Sigmoid colon (tissue), 4 donors: ENCODE data around the gene SAAL1.

Source experiments
- CTCF ChIP-seq, 4 experiments: fragments of 450-650 bp in 3 of 4; fragments of 200-600 bp in 1 of 4; IDR thresholded peaks; one replicate each; pipeline ENCODE4 v1.5.1; 2016 to 2019; ENCODE audit warnings: antibody characterized with exemption in 4 of 4, mild to moderate bottlenecking in 3 of 4, moderate library complexity in 2 of 4
- EP300 ChIP-seq, 4 donors: sonication (generic); formaldehyde crosslinking; IDR thresholded peaks; one replicate each; pipeline ENCODE4 v1.6.1; 2017; ENCODE audit warnings: antibody characterized with exemption in 4 of 4
- POLR2AphosphoS5 ChIP-seq, 4 donors: sonication (generic); formaldehyde crosslinking; IDR thresholded peaks; one replicate each; pipeline ENCODE4 v1.6.1; 2017; ENCODE audit warnings: antibody characterized with exemption in 4 of 4

DNA sequence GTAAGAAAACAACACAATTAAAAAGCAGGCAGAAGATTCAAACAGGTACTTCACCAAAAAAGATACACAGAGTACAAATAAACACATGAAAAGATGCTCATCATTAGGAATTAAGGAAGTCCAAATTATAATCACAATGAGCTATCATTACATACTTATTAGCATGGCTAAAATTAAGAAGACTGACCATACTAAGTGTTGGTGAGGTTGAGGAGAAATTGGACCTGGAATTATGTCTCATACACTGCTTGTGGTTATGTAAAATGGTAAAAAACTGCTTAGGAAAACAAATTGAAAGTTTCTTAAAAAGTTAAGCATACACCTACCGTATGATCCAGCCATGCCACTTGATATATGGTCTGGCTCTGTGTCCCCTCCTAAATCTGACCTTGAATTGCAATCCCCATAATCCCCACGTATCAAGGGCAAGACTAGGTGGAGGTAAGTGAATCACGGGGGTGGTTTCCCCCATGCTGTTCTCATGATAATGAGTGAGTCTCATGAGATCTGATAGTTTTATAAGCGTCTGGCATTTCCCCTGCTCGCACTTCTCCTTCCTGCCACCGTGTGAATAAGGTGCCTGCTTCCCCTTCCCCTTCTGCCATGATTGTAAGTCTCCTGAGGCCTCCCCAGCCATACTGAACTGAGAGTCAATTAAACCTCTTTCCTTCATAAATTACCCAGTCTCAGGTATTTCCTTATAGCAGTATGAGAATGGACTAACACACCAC, 4.8 kb downstream of the SAAL1 start:
- TF ChIP-seq POLR2AphosphoS5 (IDR thresholded peaks at IDR 0.05) (no peak), CTCF (IDR thresholded peaks at IDR 0.05) (no peak), EP300 (IDR thresholded peaks at IDR 0.05) (no peak)
